AG09319 (cell line): ENCODE data around the gene CA5A.

Source experiments
- DNase-seq: peaks from one replicate; pipeline ENCODE4 v3.0.0-alpha.2; 2010; ENCODE audit warnings: low read depth; ENCODE audit errors: extremely low read depth
- TF ChIP-seq, protein P1 (sequence below): IDR thresholded peaks from 2 replicates; pipeline ENCODE4 v1.5.1; 2011; ENCODE audit warnings: low read depth, mild to moderate bottlenecking, inconsistent platforms, low read length, moderate library complexity

The CA5A gene

GRCh38 chr16:87924041-87924810, 12.1 kb downstream of the CA5A start:
- DNase-seq, result no peak

DNA sequence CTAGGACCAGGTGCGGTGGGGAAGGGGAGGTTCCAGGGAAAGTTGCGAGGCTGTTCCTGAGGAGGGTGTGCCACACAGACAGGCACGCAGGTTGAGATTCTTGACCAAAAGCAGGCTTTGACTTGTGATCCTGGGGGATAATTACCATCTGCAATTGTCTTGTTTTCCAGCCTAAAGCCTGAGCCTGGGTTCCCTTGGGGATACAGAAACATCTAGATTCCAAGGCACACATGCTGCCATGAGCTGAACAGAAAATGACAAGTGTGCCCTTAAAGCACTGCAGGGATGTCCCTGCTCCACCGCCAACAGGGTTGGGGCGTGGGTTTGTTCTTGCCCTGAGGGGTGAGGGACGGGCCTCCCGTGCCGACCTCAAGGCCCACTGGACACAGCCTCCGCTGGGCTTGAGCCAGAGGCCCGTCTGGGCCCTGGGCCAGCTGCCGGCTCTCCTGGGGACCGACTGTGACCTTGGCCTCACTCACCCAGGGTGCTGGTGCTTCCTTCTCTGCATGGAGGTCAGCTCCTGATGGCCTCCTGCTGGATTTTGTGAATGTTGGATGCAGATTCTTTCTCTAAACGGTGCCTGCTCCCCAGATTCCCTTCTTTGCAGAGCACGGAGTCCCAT, 14.0 kb downstream of the CA5A start:
- TF ChIP-seq, protein P1, sequence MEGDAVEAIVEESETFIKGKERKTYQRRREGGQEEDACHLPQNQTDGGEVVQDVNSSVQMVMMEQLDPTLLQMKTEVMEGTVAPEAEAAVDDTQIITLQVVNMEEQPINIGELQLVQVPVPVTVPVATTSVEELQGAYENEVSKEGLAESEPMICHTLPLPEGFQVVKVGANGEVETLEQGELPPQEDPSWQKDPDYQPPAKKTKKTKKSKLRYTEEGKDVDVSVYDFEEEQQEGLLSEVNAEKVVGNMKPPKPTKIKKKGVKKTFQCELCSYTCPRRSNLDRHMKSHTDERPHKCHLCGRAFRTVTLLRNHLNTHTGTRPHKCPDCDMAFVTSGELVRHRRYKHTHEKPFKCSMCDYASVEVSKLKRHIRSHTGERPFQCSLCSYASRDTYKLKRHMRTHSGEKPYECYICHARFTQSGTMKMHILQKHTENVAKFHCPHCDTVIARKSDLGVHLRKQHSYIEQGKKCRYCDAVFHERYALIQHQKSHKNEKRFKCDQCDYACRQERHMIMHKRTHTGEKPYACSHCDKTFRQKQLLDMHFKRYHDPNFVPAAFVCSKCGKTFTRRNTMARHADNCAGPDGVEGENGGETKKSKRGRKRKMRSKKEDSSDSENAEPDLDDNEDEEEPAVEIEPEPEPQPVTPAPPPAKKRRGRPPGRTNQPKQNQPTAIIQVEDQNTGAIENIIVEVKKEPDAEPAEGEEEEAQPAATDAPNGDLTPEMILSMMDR, result no peak

More at GRCh38 chr16:87924041-87924810, 12.1 kb downstream of the CA5A start:
- TF ChIP-seq, protein P1, result no peak

DNA sequence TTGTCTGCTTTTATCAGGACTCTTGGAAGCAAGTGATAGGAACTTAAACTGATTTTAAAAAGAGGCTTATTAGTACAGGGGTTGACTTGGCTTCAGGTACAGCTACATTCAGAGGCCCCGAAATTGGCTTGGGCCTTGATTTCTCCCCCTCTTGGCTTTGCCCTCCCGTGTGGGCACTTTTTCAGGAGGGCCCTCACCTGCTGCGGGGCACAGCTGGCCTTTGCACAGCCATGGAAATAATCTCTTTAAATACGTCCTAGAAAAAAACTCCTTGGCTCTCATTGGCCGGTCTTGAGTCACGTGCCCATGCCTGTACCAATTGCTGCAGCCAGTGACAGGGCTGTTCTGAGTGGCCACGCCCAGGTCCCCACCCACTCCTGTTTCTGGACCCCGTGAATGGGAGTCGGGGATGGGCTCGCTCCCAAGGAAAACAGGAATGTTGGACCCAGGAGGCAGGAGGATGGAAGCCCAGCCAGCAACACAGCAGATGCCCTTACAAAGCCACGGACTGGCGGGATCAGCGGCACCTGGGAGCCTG, 15.0 kb downstream of the CA5A start:
- TF ChIP-seq, protein P1, result no peak
- DNase-seq, result no peak

More for the DNA sequence above, 14.0 kb downstream of the CA5A start:
- no peak for DNase-seq

- TF ChIP-seq, protein P1, result no peak
Measured at GRCh38 chr16:87919681-87919994, 16.7 kb downstream of the CA5A start.

DNA sequence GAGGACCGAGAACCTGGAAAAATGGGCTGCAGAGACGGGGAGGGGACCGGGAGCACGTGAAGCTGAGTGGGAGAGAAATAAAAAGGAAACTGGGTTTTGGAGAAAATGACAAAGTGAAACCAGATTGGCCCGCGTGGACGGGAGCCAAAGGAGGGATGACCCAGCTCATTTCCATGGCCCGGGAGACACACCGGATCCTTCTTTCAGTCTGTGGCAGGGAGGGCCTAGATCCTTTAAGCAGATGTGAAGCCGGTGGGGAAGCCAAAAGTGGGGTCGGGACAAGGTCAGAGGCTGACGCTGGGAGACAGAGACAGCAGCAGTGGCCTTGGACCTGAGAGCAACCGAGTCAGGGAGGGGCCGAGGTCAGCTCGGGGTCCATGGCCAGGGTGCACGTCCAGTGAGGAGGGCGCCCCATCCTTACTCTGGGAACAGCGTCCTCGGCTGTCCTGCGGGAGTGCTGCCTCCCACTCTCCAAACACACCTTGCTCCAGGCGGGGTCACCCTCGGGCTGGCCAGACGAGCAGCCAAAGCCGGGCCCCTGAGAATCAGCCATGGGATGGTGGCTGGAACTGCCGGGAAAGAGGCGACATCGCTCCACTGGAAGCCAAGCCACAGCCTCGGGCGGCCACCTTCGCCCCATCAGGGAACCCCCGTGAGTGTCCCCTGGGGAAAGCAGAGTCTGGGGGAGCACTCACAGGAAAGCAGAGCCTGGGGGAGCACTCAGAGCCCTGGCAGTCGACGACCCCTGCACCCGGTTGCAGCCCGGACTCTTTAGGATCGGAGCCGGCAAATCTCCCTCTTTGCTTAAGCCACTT, 17.3 kb downstream of the CA5A start:
- TF ChIP-seq, protein P1, result no peak
- DNase-seq, result peak; percentile 19

More at GRCh38 chr16:87919681-87919994, 16.7 kb downstream of the CA5A start:
- no peak for DNase-seq

GRCh38 chr16:87918338-87918737, 18.0 kb downstream of the CA5A start:
- peak; percentile 32 for DNase-seq

More at GRCh38 chr16:87918338-87918737, 18.0 kb downstream of the CA5A start:
- TF ChIP-seq, protein P1, result no peak
